Posterior vena cava (tissue), 2 donors: Measurements from ENCODE around the gene NHS. TPM values are rescaled to one million over a fixed set of nuclear protein-coding genes. Genes with fewer than 3 reads are reported as not detected.
A peak's percentile ranks its signal among the peaks of the same experiment; 100 is the strongest.

Source experiments
- DNase-seq: peaks from one replicate; pipeline ENCODE4 v3.0.0-alpha.2; 2020; ENCODE audit warnings: low spot score
- intact Hi-C, 2 donors: fragments of 100-400 bp; cut with DNase I; formaldehyde crosslinking; loops; one replicate each; pipeline versions ENCODE4 v1.14.1 to v1.14.2; 2022 to 2023
- total RNA-seq, 2 donors: library from RNA; stranded (reverse); fragmentation: NEBNext Ultra II Directional; extraction: Animal tissue kit (Norgen Biotek cat#: 25700); gene quantifications; one replicate each; pipeline ENCODE4 v1.2.1, GENCODE V29; 2021
- donor health status: DM: yes; HTN: yes; CAD: no.
- donor health status: DM: yes; HTN: yes; CAD: no.

The NHS gene
- total RNA-seq, 2 donors from 2014 or later = 11.1 to 12.2 TPM

GRCh38 chrX:17596061-17596460, 221.1 kb downstream of the NHS start:
- DNase-seq = no peak
- intact Hi-C loops = loop anchor here (10.0 kb wide), 2 partner anchors 221 to 351 kb away; partner anchors contain the start of gene NHS (in 1 of the 2)

GRCh38 chrX:17596546-17597205, 221.7 kb downstream of the NHS start:
- DNase-seq = no peak
- intact Hi-C loops = loop anchor here (10.0 kb wide), 2 partner anchors 222 to 352 kb away; partner anchors contain the start of gene NHS (in 1 of the 2)

- intact Hi-C loops = loop anchor here (10.0 kb wide), 2 partner anchors 223 to 353 kb away; partner anchors contain the start of gene NHS (in 1 of the 2)
- DNase-seq = no peak
Observed at GRCh38 chrX:17597327-17597726, 222.3 kb downstream of the NHS start.

GRCh38 chrX:17597836-17598439, 222.9 kb downstream of the NHS start:
- peak; percentile 89 for DNase-seq
- intact Hi-C loops = loop anchor here (10.0 kb wide), 2 partner anchors 223 to 353 kb away; partner anchors contain the start of gene NHS (in 1 of the 2)

GRCh38 chrX:17601441-17602200, 226.6 kb downstream of the NHS start:
- no peak for DNase-seq
- intact Hi-C loops = no loop called here

GRCh38 chrX:17602245-17602644, 227.2 kb downstream of the NHS start:
- no peak for DNase-seq
- intact Hi-C loops = no loop called here

- DNase-seq = no peak
- intact Hi-C loops = no loop called here
Observed at GRCh38 chrX:17603196-17603595, 228.2 kb downstream of the NHS start.

- intact Hi-C loops = no loop called here
- DNase-seq = no peak
Observed at GRCh38 chrX:17605676-17606075, 230.7 kb downstream of the NHS start.

GRCh38 chrX:17606231-17606630, 231.2 kb downstream of the NHS start:
- intact Hi-C loops = no loop called here
- DNase-seq = no peak

- intact Hi-C loops = no loop called here
Observed at GRCh38 chrX:17608888-17609287, 233.9 kb downstream of the NHS start.

GRCh38 chrX:17610788-17611187, 235.8 kb downstream of the NHS start:
- intact Hi-C loops = no loop called here
- DNase-seq = no peak

More at GRCh38 chrX:17608888-17609287, 233.9 kb downstream of the NHS start:
- DNase-seq = no peak

- intact Hi-C loops = no loop called here
- no peak for DNase-seq
Observed at GRCh38 chrX:17613979-17614588, 239.1 kb downstream of the NHS start.

- DNase-seq = no peak
- intact Hi-C loops = no loop called here
Observed at GRCh38 chrX:17616936-17617335, 241.9 kb downstream of the NHS start.

- DNase-seq = no peak
- intact Hi-C loops = no loop called here
Observed at GRCh38 chrX:17617806-17618205, 242.8 kb downstream of the NHS start.

GRCh38 chrX:17621566-17622270, 246.7 kb downstream of the NHS start:
- intact Hi-C loops = loop anchor here in 1 of 2 donors (5.0 kb wide), 1 partner anchor 1089 kb away; no protein-coding TSS in a partner anchor
- DNase-seq = no peak

- intact Hi-C loops = loop anchor here in 1 of 2 donors (5.0 kb wide), 1 partner anchor 1090 kb away; no protein-coding TSS in a partner anchor
- DNase-seq = no peak
Observed at GRCh38 chrX:17622331-17622730, 247.3 kb downstream of the NHS start.

GRCh38 chrX:17623750-17624149, 248.8 kb downstream of the NHS start:
- no peak for DNase-seq
- intact Hi-C loops = loop anchor here in 1 of 2 donors (5.0 kb wide), 1 partner anchor 1091 kb away; no protein-coding TSS in a partner anchor

- intact Hi-C loops = no loop called here
Observed at GRCh38 chrX:17627026-17627425, 252.0 kb downstream of the NHS start.

GRCh38 chrX:17628976-17629375, 254.0 kb downstream of the NHS start:
- intact Hi-C loops = no loop called here
- DNase-seq = no peak

More at GRCh38 chrX:17627026-17627425, 252.0 kb downstream of the NHS start:
- DNase-seq = no peak
